Peyer's patch (tissue), 4 donors: Measurements from ENCODE around the gene BICC1.

Source experiments
- POLR2A ChIP-seq, 2 donors: fragments of 450-650 bp; IDR thresholded peaks; one replicate each; pipeline ENCODE4 v1.5.1; 2017; ENCODE audit warnings: antibody characterized with exemption in 2 of 2, mild to moderate bottlenecking in 2 of 2, moderate library complexity in 2 of 2
- TF ChIP-seq, protein P1 (sequence below), 6 experiments: fragments of 450-650 bp in 4 of 6; fragments of 200-600 bp in 2 of 6; sonication (generic) in 1 of 6; IDR thresholded peaks; one replicate each; pipeline ENCODE4 v1.5.1; 2017 to 2019; ENCODE audit warnings: antibody characterized with exemption in 6 of 6, mild to moderate bottlenecking in 3 of 6, moderate library complexity in 1 of 6

GRCh38 chr10:58765910-58766309, 253.2 kb downstream of the BICC1 start:
- TF ChIP-seq, protein P1, sequence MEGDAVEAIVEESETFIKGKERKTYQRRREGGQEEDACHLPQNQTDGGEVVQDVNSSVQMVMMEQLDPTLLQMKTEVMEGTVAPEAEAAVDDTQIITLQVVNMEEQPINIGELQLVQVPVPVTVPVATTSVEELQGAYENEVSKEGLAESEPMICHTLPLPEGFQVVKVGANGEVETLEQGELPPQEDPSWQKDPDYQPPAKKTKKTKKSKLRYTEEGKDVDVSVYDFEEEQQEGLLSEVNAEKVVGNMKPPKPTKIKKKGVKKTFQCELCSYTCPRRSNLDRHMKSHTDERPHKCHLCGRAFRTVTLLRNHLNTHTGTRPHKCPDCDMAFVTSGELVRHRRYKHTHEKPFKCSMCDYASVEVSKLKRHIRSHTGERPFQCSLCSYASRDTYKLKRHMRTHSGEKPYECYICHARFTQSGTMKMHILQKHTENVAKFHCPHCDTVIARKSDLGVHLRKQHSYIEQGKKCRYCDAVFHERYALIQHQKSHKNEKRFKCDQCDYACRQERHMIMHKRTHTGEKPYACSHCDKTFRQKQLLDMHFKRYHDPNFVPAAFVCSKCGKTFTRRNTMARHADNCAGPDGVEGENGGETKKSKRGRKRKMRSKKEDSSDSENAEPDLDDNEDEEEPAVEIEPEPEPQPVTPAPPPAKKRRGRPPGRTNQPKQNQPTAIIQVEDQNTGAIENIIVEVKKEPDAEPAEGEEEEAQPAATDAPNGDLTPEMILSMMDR (IDR thresholded peaks at IDR 0.05): no peak
- TF ChIP-seq POLR2A (IDR thresholded peaks at IDR 0.05): no peak
